HG03469 (cell line): ENCODE results near the gene NOM1.
"Not testable (repeated sequence)": the region's sequence is repeated elsewhere in the genome, so short reads cannot be mapped to it uniquely, and the experiment has no call there.

Experiments used
- ATAC-seq: cut with Tn5 transposase; IDR thresholded peaks from one replicate; pipeline ENCODE4 v1.9.1; 2021; ENCODE audit warnings: mild to moderate bottlenecking, moderate library complexity, moderate number of reproducible peaks; ENCODE audit not compliant: unreplicated experiment

NOM1 gene

GRCh38 chr7:156949541-156950380, at the start of gene NOM1:
Gene NOM1, plus strand, starts transcription at chr7:156949712. Its CDS starts 26 bp downstream, at chr7:156949738.
- peak; percentile 77 for ATAC-seq

GRCh38 chr7:156900093-156900492, 49.4 kb upstream of the NOM1 start:
- ATAC-seq = not testable (repeated sequence)

GRCh38 chr7:156903232-156903909, 46.1 kb upstream of the NOM1 start:
- no peak for ATAC-seq

- no peak for ATAC-seq
These were observed 43.3 kb upstream of the NOM1 start for GRCh38 chr7:156906200-156906649.

- ATAC-seq = no peak
These were observed 41.9 kb upstream of the NOM1 start for GRCh38 chr7:156907656-156908055.

- not testable (repeated sequence) for ATAC-seq
These were observed 39.8 kb upstream of the NOM1 start for GRCh38 chr7:156909574-156910252.

GRCh38 chr7:156918635-156919034, 30.9 kb upstream of the NOM1 start:
- ATAC-seq = no peak

- no peak for ATAC-seq
These were observed 30.3 kb upstream of the NOM1 start for GRCh38 chr7:156919132-156919713.

- no peak for ATAC-seq
These were observed 29.4 kb upstream of the NOM1 start for GRCh38 chr7:156920076-156920475.

GRCh38 chr7:156920487-156921373, 28.8 kb upstream of the NOM1 start:
- not testable (repeated sequence) for ATAC-seq

GRCh38 chr7:156922304-156922703, 27.2 kb upstream of the NOM1 start:
- not testable (repeated sequence) for ATAC-seq

GRCh38 chr7:156925821-156926220, 23.7 kb upstream of the NOM1 start:
- not testable (repeated sequence) for ATAC-seq

GRCh38 chr7:156927571-156928405, 21.7 kb upstream of the NOM1 start:
- no peak for ATAC-seq

- no peak for ATAC-seq
These were observed 21.1 kb upstream of the NOM1 start for GRCh38 chr7:156928406-156928747.

- no peak for ATAC-seq
These were observed 19.5 kb upstream of the NOM1 start for GRCh38 chr7:156929789-156930539.

- ATAC-seq = no peak
These were observed 17.5 kb upstream of the NOM1 start for GRCh38 chr7:156932006-156932405.

- no peak for ATAC-seq
These were observed 14.3 kb upstream of the NOM1 start for GRCh38 chr7:156935250-156935649.

GRCh38 chr7:156936766-156937165, 12.7 kb upstream of the NOM1 start:
- ATAC-seq = not testable (repeated sequence)
